Adrenal gland (tissue), 12 donors: Measurements from ENCODE around the gene KAT6B. TPM values are rescaled to one million over a fixed set of nuclear protein-coding genes. Genes with fewer than 3 reads are reported as not detected.

ENCODE experiments used
- DNase-seq, 7 donors: peaks; one replicate each; pipeline ENCODE4 v3.0.0-alpha.2; 2019 to 2020
- H3K27ac ChIP-seq, 5 donors: fragments of 200-600 bp; sonication (generic) in 4 of 5; 1 replicate in 3 of 5; 2 replicates in 2 of 5; pipeline versions ENCODE4 v1.5.1 to v1.8.0; 2016 to 2020; ENCODE audit warnings: mild to moderate bottlenecking in 1 of 5
- H3K27me3 ChIP-seq: fragments of 200-600 bp; 2 replicates; pipeline ENCODE4 v1.8.0; 2021
- H3K36me3 ChIP-seq, 2 donors: fragments of 200-600 bp; replicated peaks in 1 of 2; 1 replicate in 1 of 2; 2 replicates in 1 of 2; pipeline versions ENCODE4 v1.5.1 to v1.8.0; 2018 to 2022
- H3K4me1 ChIP-seq, 2 donors: fragments of 200-600 bp; replicated peaks in 1 of 2; 1 replicate in 1 of 2; 2 replicates in 1 of 2; pipeline versions ENCODE4 v1.5.1 to v1.8.0; 2018 to 2021
- H3K4me3 ChIP-seq, 4 donors: fragments of 200-600 bp; sonication (generic) in 3 of 4; one replicate each; pipeline ENCODE4 v1.5.1; 2016 to 2018
- H3K9me3 ChIP-seq, 3 donors: fragments of 200-600 bp; sonication (generic) in 1 of 3; replicated peaks in 1 of 3; 1 replicate in 2 of 3; 2 replicates in 1 of 3; pipeline versions ENCODE4 v1.5.1 to v1.8.0; 2016 to 2021
- CTCF ChIP-seq, 6 experiments: fragments of 450-650 bp in 4 of 6; fragments of 200-600 bp in 2 of 6; sonication (generic) in 1 of 6; IDR thresholded peaks; 1 replicate in 5 of 6; 2 replicates in 1 of 6; pipeline versions ENCODE4 v1.5.1 to v1.8.0; 2016 to 2021; ENCODE audit warnings: antibody characterized with exemption in 6 of 6, mild to moderate bottlenecking in 2 of 6, moderate library complexity in 1 of 6
- POLR2A ChIP-seq, 2 donors: fragments of 450-650 bp; IDR thresholded peaks; one replicate each; pipeline ENCODE4 v1.6.1; 2017; ENCODE audit warnings: antibody characterized with exemption in 2 of 2, mild to moderate bottlenecking in 2 of 2, moderate library complexity in 1 of 2
- WGBS, 4 donors: extraction: QIAGEN DNeasy Blood & Tissue Kit in 2 of 4; methylation state at CpG; one replicate each; pipeline versions ENCODE4 v1.1.5 to v1.1.7; 2013 to 2017; 5-methylcytosine and 5-hydroxymethylcytosine counted together
- intact Hi-C, 2 donors: fragments of 100-400 bp; cut with DNase I; formaldehyde crosslinking; loops; one replicate each; pipeline versions ENCODE4 v1.14.1 to v1.15.0; 2022 to 2023
- polyA plus RNA-seq, 3 donors: library from polyadenylated mRNA; stranded (reverse); fragments of 200-250 nt in 2 of 3; fragments of 350-450 nt in 1 of 3; fragmentation: Illumina TruSeq in 1 of 3; extraction: RNeasy Lipid Tissue Mini Kit (QIAGEN cat#74804) in 1 of 3; gene quantifications; one replicate each; pipeline ENCODE4 v1.2.3, GENCODE V29; 2013 to 2014
- total RNA-seq, 9 donors: library from RNA; depleted of rRNA in 4 of 9; stranded (reverse); fragments of >200 nt in 4 of 9; fragments of 120-200 nt in 1 of 9; fragmentation: NEBNext Ultra II Directional in 1 of 9; extraction: Animal tissue kit (Norgen Biotek cat#: 25700) in 1 of 9; gene quantifications; one replicate each; pipeline versions ENCODE4 v1.1.0 to v1.2.4, GENCODE V29; 2013 to 2023
- donor health status: healthy with polysubstance abuse.
- donor health status: Bipolar disorder and iron deficiency.
- donor health status: DM: yes; HTN: yes; CAD: no.
- donor health status: DM: no; HTN: no; CAD: no.
- donor health status: DM: no; HTN: no; CAD: no.
- donor health status: DM: yes; HTN: yes; CAD: no.

The KAT6B gene
- total and polyA plus RNA-seq, 12 donors, result 6.0 to 50.2 (median 25.8) TPM

DNA sequence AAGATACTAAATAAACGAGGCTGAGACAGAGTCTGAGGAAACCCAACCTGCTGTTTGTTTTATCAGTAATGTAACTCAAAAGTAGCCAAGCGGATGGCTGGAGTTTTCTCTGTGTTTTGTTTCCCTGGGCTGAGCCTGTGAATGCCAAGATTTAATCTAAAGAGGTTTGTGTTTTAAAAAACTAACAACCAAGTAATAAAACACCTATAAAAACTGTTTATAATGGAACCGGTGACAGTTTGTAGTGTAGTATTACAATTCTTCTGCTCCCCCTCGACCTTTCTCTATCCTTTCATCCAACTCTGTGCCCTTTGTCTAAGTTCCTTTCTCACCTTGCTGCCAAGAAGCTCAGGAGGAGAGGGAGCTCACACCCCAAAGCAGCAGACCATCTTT lies 2.6 kb upstream of the KAT6B start:
- TF ChIP-seq CTCF (IDR thresholded peaks at IDR 0.05) (no peak), POLR2A (IDR thresholded peaks at IDR 0.05) (no peak)
- WGBS, 4 donors, result 58 to 72% (median 65%) methylated on average over 4 of the region's 4 CpGs
- DNase-seq, result no peak
- no peak overlapping the region for H3K4me3 ChIP-seq
- no peaks in the 10 kb centered on the region for H3K36me3 ChIP-seq
- peaks cover 18 to 34% of the 10 kb centered on the region in 2 donors for H3K4me1 ChIP-seq
- H3K9me3 ChIP-seq, result no peaks in the 10 kb centered on the region
- H3K27ac ChIP-seq, result no peak overlapping the region
- intact Hi-C loops, result no loop called here
- no peaks in the 10 kb centered on the region for H3K27me3 ChIP-seq

DNA sequence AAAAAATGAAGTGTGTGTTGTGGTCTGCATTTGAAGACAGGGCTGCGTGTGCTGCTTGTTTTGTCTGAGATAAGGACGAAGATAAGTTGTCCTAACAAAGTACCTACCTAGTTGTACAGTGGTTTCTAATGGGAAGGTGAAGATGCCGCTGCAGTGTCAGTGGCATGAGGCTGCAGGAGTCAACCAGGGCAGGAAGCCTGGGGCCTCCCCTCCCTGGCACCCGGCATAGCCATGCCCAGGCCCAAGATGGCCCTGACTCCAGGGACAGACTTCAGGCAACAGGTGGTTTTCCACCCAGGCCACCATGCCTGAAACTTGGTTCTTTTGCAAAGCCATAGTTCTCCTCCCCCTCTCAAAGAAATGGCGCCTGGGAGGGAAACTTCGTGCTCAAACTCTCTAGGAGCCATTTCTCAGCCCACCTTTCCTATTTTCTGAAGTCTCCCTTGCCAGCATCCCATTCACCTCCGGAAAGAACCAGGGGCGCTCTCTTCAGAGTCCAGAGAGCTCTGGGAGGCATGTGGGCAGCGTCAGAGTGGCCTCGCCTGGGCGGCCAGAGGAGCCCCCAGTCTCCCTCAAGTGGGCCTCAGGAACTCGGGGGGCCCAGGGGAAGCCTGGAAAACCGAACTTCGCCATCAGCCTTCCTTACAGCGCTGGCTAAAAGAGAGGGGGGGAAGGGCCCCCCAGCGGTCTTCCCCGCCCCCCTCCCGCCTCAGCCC lies 2.1 kb upstream of the KAT6B start:
- Histone ChIP-seq H3K36me3 (no peaks in the 10 kb centered on the region), H3K27me3 (no peaks in the 10 kb centered on the region), H3K4me1 (peaks cover 18 to 34% of the 10 kb centered on the region in 2 donors), H3K9me3 (no peaks in the 10 kb centered on the region), H3K4me3 (peak overlapping the region in 2 of 4 donors; percentile 82 to 98), H3K27ac (peak overlapping the region in 4 of 5 donors; percentile 15 to 96 (median 70))
- WGBS, 4 donors, result 41 to 67% (median 54%) methylated on average over 6 to 18 of the region's 18 CpGs
- intact Hi-C loops, result no loop called here
- TF ChIP-seq CTCF (IDR thresholded peaks at IDR 0.05) (no peak), POLR2A (IDR thresholded peaks at IDR 0.05) (no peak)
- DNase-seq, result no peak

DNA sequence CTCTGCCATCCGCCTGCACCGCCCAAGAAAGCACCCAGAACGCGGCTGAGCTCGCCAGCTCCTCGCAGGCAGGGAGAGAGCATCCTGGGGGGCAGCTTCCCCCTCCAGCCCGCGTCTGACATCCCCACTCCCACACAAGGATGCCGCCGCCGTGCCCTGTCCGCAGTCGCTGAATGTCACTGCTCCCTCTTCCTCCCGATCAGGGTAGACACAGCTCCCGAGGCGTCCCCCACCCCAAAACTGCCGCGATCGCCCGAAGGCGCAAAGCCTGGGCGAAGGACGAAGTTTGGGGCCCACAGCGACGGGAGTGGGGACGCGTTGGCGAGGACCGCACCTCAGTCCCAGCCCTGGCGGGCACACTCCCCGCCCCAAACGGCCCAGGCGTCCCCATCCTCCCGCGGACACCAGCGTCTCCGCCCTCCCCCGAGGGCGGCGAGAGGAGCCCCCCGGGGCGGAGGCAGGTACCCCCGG lies 1.5 kb upstream of the KAT6B start:
- TF ChIP-seq CTCF (IDR thresholded peaks at IDR 0.05), result no peak
- H3K4me1 ChIP-seq, result peaks cover 18 to 34% of the 10 kb centered on the region in 2 donors
- intact Hi-C loops, result no loop called here
- peak; percentile 27 to 66 (median 47) for DNase-seq
- 0 to 2% (median 1%) methylated on average over 3 to 43 of the region's 43 CpGs for WGBS, 4 donors
- peak overlapping the region in 2 of 4 donors; percentile 82 to 98 for H3K4me3 ChIP-seq
- peak overlapping the region in 4 of 5 donors; percentile 15 to 96 (median 70) for H3K27ac ChIP-seq
- H3K36me3 ChIP-seq, result no peaks in the 10 kb centered on the region
- H3K27me3 ChIP-seq, result no peaks in the 10 kb centered on the region
- no peaks in the 10 kb centered on the region for H3K9me3 ChIP-seq

- H3K27me3 ChIP-seq, result no peaks in the 10 kb centered on the region
- H3K9me3 ChIP-seq, result no peaks in the 10 kb centered on the region
- H3K36me3 ChIP-seq, result no peaks in the 10 kb centered on the region
- peak overlapping the region; percentile 24 to 98 (median 78) for H3K4me3 ChIP-seq
- peak in 2 of 7 donors; percentile 48 to 54 for DNase-seq
- 0 to 1% (median 1%) methylated on average over 1 to 89 of the region's 89 CpGs for WGBS, 4 donors
- TF ChIP-seq POLR2A (IDR thresholded peaks at IDR 0.05), result peak in 1 of 2 donors; percentile 29
- TF ChIP-seq CTCF (IDR thresholded peaks at IDR 0.05), result no peak
- peak overlapping the region in 4 of 5 donors; percentile 59 to 96 (median 76) for H3K27ac ChIP-seq
- peaks cover 18 to 34% of the 10 kb centered on the region in 2 donors for H3K4me1 ChIP-seq
- intact Hi-C loops, result no loop called here
These were observed 844 bp upstream of the KAT6B start for GRCh38 chr10:74825371-74826141.
